B cell (primary cell): ENCODE data around the gene RASGRP4. TPM values are rescaled to one million over a fixed set of nuclear protein-coding genes. Genes with fewer than 3 reads are reported as not detected.
A peak's percentile ranks its signal among the peaks of the same experiment; 100 is the strongest.

ENCODE experiments used
- ATAC-seq: fragments of 200-7000 bp; cut with Tn5 transposase; one replicate; pipeline ENCODE4 v1.10.0; 2021; ENCODE audit warnings: low read depth, mild to moderate bottlenecking, moderate number of reproducible peaks, moderate library complexity
- CTCF ChIA-PET: fragments of 350-600 bp; sonication (Branson Sonifier 250); formaldehyde crosslinking; loops from one replicate; lab custom pipeline; 2021; ENCODE audit warnings: antibody characterized with exemption, inconsistent platforms; lab: Charles Lee
- POLR2A ChIA-PET: fragments of 350-600 bp; sonication (Branson Sonifier 250); formaldehyde crosslinking; loops from one replicate; lab custom pipeline; 2021; ENCODE audit warnings: antibody characterized with exemption; lab: Charles Lee
- DNase-seq: peaks from one replicate; pipeline ENCODE4 v3.0.0; 2013
- H2AFZ ChIP-seq: 2 replicates; pipeline ENCODE4 v1.6.1; 2012; ENCODE audit warnings: mild to moderate bottlenecking, low read depth, low read length; ENCODE audit not compliant: insufficient read depth, poor library complexity, severe bottlenecking
- H3K27ac ChIP-seq, 2 donors: 1 replicate in 1 of 2; 2 replicates in 1 of 2; pipeline ENCODE4 v1.5.1; 2012 to 2013; ENCODE audit warnings: low read length in 2 of 2, mild to moderate bottlenecking in 2 of 2, moderate library complexity in 1 of 2
- H3K27me3 ChIP-seq, 4 experiments: fragments of 200-600 bp in 1 of 4; sonication (generic) in 1 of 4; replicated peaks in 1 of 4; 1 replicate in 2 of 4; 2 replicates in 2 of 4; pipeline versions ENCODE4 v1.6.1 to v1.7.0; 2013 to 2016; ENCODE audit warnings: low read length in 3 of 4, mild to moderate bottlenecking in 2 of 4, mixed read lengths in 1 of 4, moderate library complexity in 1 of 4; ENCODE audit not compliant: insufficient read depth in 4 of 4, control insufficient read depth in 3 of 4; ENCODE audit errors: control extremely low read depth in 1 of 4
- H3K36me3 ChIP-seq, 2 experiments: replicated peaks in 1 of 2; 1 replicate in 1 of 2; 2 replicates in 1 of 2; pipeline versions ENCODE4 v1.6.1 to v1.7.1; 2013; ENCODE audit warnings: low read length in 1 of 2; ENCODE audit not compliant: insufficient read depth in 2 of 2, control insufficient read depth in 1 of 2; ENCODE audit errors: control extremely low read depth in 1 of 2, extremely low read depth in 1 of 2
- H3K4me1 ChIP-seq, 2 donors: fragments of 200-600 bp in 1 of 2; sonication (generic) in 1 of 2; 1 replicate in 1 of 2; 2 replicates in 1 of 2; pipeline versions ENCODE4 v1.5.1 to v1.6.1; 2013 to 2017; ENCODE audit warnings: low read length in 2 of 2; ENCODE audit not compliant: control insufficient read depth in 2 of 2, insufficient read depth in 2 of 2
- H3K4me2 ChIP-seq: replicated peaks from 2 replicates; pipeline ENCODE3; 2012; ENCODE audit warnings: mild to moderate bottlenecking, low read depth, low read length; ENCODE audit not compliant: poor library complexity, severe bottlenecking
- H3K4me3 ChIP-seq, 5 experiments: fragments of 200-600 bp in 1 of 5; sonication (generic) in 1 of 5; 1 replicate in 3 of 5; 2 replicates in 2 of 5; pipeline versions ENCODE4 v1.5.1 to v1.7.0; 2011 to 2016; ENCODE audit warnings: low read length in 4 of 5, mild to moderate bottlenecking in 4 of 5, low read depth in 2 of 5, control low read depth in 1 of 5, moderate library complexity in 1 of 5; ENCODE audit not compliant: insufficient read depth in 1 of 5; ENCODE audit errors: control extremely low read depth in 1 of 5, extremely low read depth in 1 of 5
- H3K79me2 ChIP-seq: fragments of 200-600 bp; sonication (generic); one replicate; pipeline ENCODE4 v1.6.0; 2016; ENCODE audit warnings: low read length; ENCODE audit not compliant: control insufficient read depth, insufficient read depth
- H3K9ac ChIP-seq: fragments of 200-600 bp; sonication (generic); 2 replicates; pipeline ENCODE4 v1.6.1; 2017; ENCODE audit warnings: mild to moderate bottlenecking, low read length, moderate library complexity
- H3K9me3 ChIP-seq, 3 donors: one replicate each; pipeline versions ENCODE4 v1.6.1 to v1.7.1; 2013; ENCODE audit warnings: low read length in 2 of 3; ENCODE audit not compliant: control insufficient read depth in 2 of 3, insufficient read depth in 1 of 3; ENCODE audit errors: control extremely low read depth in 1 of 3
- H4K20me1 ChIP-seq: 2 replicates; pipeline ENCODE4 v1.6.0; 2012; ENCODE audit warnings: mild to moderate bottlenecking, low read length; ENCODE audit not compliant: insufficient read depth, control insufficient read depth, poor library complexity, severe bottlenecking
- H3K27ac Mint-ChIP-seq: one replicate; pipeline ENCODE4 v1.8.0; 2021; ENCODE audit warnings: mixed read lengths
- H3K27me3 Mint-ChIP-seq: one replicate; pipeline ENCODE4 v1.8.0; 2021; ENCODE audit warnings: mixed read lengths
- H3K4me1 Mint-ChIP-seq: one replicate; pipeline ENCODE4 v1.8.0; 2021; ENCODE audit warnings: mixed read lengths
- H3K4me3 Mint-ChIP-seq: one replicate; pipeline ENCODE4 v1.8.0; 2021; ENCODE audit warnings: mixed read lengths
- H3K9me3 Mint-ChIP-seq: one replicate; pipeline ENCODE4 v1.8.0; 2022; ENCODE audit warnings: mixed read lengths; ENCODE audit not compliant: insufficient read depth
- CTCF ChIP-seq: fragments of 200-600 bp; IDR thresholded peaks from one replicate; pipeline ENCODE4 v1.8.0; 2022; ENCODE audit warnings: antibody characterized with exemption, mild to moderate bottlenecking
- EZH2 ChIP-seq: IDR thresholded peaks from 2 replicates; pipeline ENCODE4 v1.6.1; 2012; ENCODE audit warnings: borderline replicate concordance, low read depth, mild to moderate bottlenecking, moderate library complexity, low read length; ENCODE audit not compliant: insufficient read depth, poor library complexity, severe bottlenecking
- WGBS: methylation state at CpG from one replicate; pipeline ENCODE4 v1.1.5; 2013; ENCODE audit warnings: missing lambda C conversion rate; ENCODE audit not compliant: insufficient coverage; 5-methylcytosine and 5-hydroxymethylcytosine counted together
- intact Hi-C: fragments of 100-400 bp; cut with micrococcal nuclease; formaldehyde crosslinking; loops from one replicate; pipeline ENCODE4 v1.10.0; 2022
- polyA plus RNA-seq: library from polyadenylated mRNA; depleted of rRNA; stranded (reverse); fragments of >200 nt; gene quantifications from 2 replicates; pipeline ENCODE4 v1.2.3, GENCODE V29; 2012
- total RNA-seq, 2 donors: library from RNA; stranded (reverse); fragments of 120-200 nt in 1 of 2; gene quantifications; 1 replicate in 1 of 2; 2 replicates in 1 of 2; pipeline versions ENCODE4 v1.2.3 to v1.2.4, GENCODE V29; 2013 to 2022

RASGRP4 gene
- total and polyA plus RNA-seq, 2 donors (not counting 1 experiment from before 2014, with no cell fraction given) = 0.20 to 0.98 TPM

- Mint-ChIP-seq H3K4me1 (peaks cover 25% of the 10 kb centered on the region), H3K27me3 (peaks cover 38% of the 10 kb centered on the region), H3K9me3 (no peaks in the 10 kb centered on the region), H3K27ac (no peak overlapping the region), H3K4me3 (no peak overlapping the region)
- Histone ChIP-seq H3K9ac (no peak overlapping the region), H3K27ac (no peak overlapping the region), H3K79me2 (peaks cover 9% of the 10 kb centered on the region), H3K27me3 (peaks cover 0 to 50% (median 19%) of the 10 kb centered on the region in 4 experiments), H3K36me3 (no peaks in the 10 kb centered on the region), H3K4me3 (no peak overlapping the region), H3K4me1 (peaks cover 19 to 27% of the 10 kb centered on the region in 2 donors), H3K9me3 (peaks cover 0 to 11% (median 0%) of the 10 kb centered on the region in 3 donors), H3K4me2 (no peak overlapping the region), H4K20me1 (no peaks in the 10 kb centered on the region), H2AFZ (no peak overlapping the region)
- DNase-seq (no peak), ATAC-seq (no peak)
- intact Hi-C loops = no loop called here
- ChIA-PET CTCF (interaction anchor here (1.4 to 1.5 kb wide), 2 partner anchors 235 to 531 kb away, joined by 4 to 6 read pairs; partner anchors contain the start of genes MRPS12 and SARS2), POLR2A (no interaction called here)
- TF ChIP-seq CTCF = no peak
- no peak for TF ChIP-seq EZH2
- 79% methylated on average over 4 of the region's 9 CpGs for WGBS
Observed at GRCh38 chr19:38399081-38399480, 26.9 kb downstream of the RASGRP4 start.

GRCh38 chr19:38395381-38396114 lies 30.5 kb downstream of the RASGRP4 start:
- H3K9me3 ChIP-seq = peaks cover 0 to 11% (median 0%) of the 10 kb centered on the region in 3 donors
- ChIA-PET POLR2A (interaction anchor here (1.1 kb wide), 1 partner anchor 8 kb away, joined by 3 read pairs; no protein-coding TSS in a partner anchor), CTCF (interaction anchor here (0.6 kb wide), 2 partner anchors 144 to 238 kb away, joined by 3 to 5 read pairs; no protein-coding TSS in a partner anchor)
- H3K27me3 Mint-ChIP-seq = peaks cover 45% of the 10 kb centered on the region
- H3K4me1 ChIP-seq = peaks cover 16 to 17% of the 10 kb centered on the region in 2 donors
- intact Hi-C loops = no loop called here
- H3K9me3 Mint-ChIP-seq = no peaks in the 10 kb centered on the region
- H4K20me1 ChIP-seq = no peaks in the 10 kb centered on the region
- no peak overlapping the region for H3K27ac Mint-ChIP-seq
- H3K4me1 Mint-ChIP-seq = peaks cover 14% of the 10 kb centered on the region
- ATAC-seq = peak; percentile 63
- H3K79me2 ChIP-seq = no peaks in the 10 kb centered on the region
- H3K27ac ChIP-seq = no peak overlapping the region
- H3K4me3 Mint-ChIP-seq = peak overlapping the region; percentile 70
- no peaks in the 10 kb centered on the region for H3K36me3 ChIP-seq
- H3K9ac ChIP-seq = peak overlapping the region; percentile 56
- peak overlapping the region; percentile 77 for H3K4me2 ChIP-seq
- WGBS = 11% methylated on average over 84 of the region's 86 CpGs
- H2AFZ ChIP-seq = peak overlapping the region; percentile 71
- peak; percentile 55 for DNase-seq
- H3K27me3 ChIP-seq = peaks cover 0 to 46% (median 22%) of the 10 kb centered on the region in 4 experiments
- TF ChIP-seq CTCF = no peak
- no peak for TF ChIP-seq EZH2
- peak overlapping the region in 4 of 5 experiments; percentile 4 to 57 (median 43) for H3K4me3 ChIP-seq
